Loucy (cell line): ENCODE results near the gene UGT2B7.

Source experiments
- H2AFZ ChIP-seq: fragments of 200-600 bp; sonication (generic); 2 replicates; pipeline ENCODE4 v1.6.0; 2016; ENCODE audit warnings: antibody characterized with exemption, mild to moderate bottlenecking, low read length, moderate library complexity
- H3F3A ChIP-seq: fragments of 200-600 bp; 2 replicates; pipeline ENCODE4 v1.6.0; 2016; ENCODE audit warnings: antibody characterized with exemption, low read depth, mild to moderate bottlenecking
- H3K27me3 ChIP-seq: fragments of 200-600 bp; sonication (generic); 2 replicates; pipeline ENCODE4 v1.6.1; 2014; ENCODE audit warnings: low read length, mild to moderate bottlenecking; ENCODE audit not compliant: insufficient read depth, poor library complexity, severe bottlenecking
- H3K36me3 ChIP-seq: fragments of 200-600 bp; sonication (generic); 2 replicates; pipeline ENCODE4 v1.6.1; 2016; ENCODE audit warnings: low read length; ENCODE audit not compliant: insufficient read depth
- H3K4me1 ChIP-seq: fragments of 200-600 bp; sonication (generic); 2 replicates; pipeline ENCODE4 v1.5.1; 2014; ENCODE audit warnings: low read length, mild to moderate bottlenecking; ENCODE audit not compliant: insufficient read depth, poor library complexity, severe bottlenecking
- H3K4me2 ChIP-seq: fragments of 200-600 bp; sonication (generic); 2 replicates; pipeline ENCODE4 v1.6.0; 2014; ENCODE audit warnings: antibody characterized with exemption, low read length, low read depth, mild to moderate bottlenecking; ENCODE audit not compliant: poor library complexity, severe bottlenecking
- H3K4me3 ChIP-seq: fragments of 200-600 bp; sonication (generic); 2 replicates; pipeline ENCODE4 v1.5.1; 2014; ENCODE audit warnings: low read length, mild to moderate bottlenecking, mixed read lengths; ENCODE audit not compliant: poor library complexity, severe bottlenecking
- H3K79me2 ChIP-seq: fragments of 200-600 bp; sonication (generic); 2 replicates; pipeline ENCODE4 v1.6.1; 2014; ENCODE audit warnings: low read length; ENCODE audit not compliant: insufficient read depth
- H3K9ac ChIP-seq: fragments of 200-600 bp; sonication (generic); 2 replicates; pipeline ENCODE4 v1.6.0; 2014; ENCODE audit warnings: mild to moderate bottlenecking, low read depth, low read length, moderate library complexity; ENCODE audit not compliant: poor library complexity, severe bottlenecking
- H3K9me2 ChIP-seq: fragments of 200-600 bp; sonication (generic); replicated peaks from 2 replicates; pipeline ENCODE4 v1.6.1; 2016; ENCODE audit warnings: low read depth, low read length, mixed read lengths
- H3K9me3 ChIP-seq: fragments of 200-600 bp; sonication (generic); 2 replicates; pipeline ENCODE4 v1.6.1; 2014; ENCODE audit warnings: mild to moderate bottlenecking, antibody characterized with exemption, low read length, low read depth; ENCODE audit not compliant: insufficient read depth
- H4K20me1 ChIP-seq: fragments of 200-600 bp; sonication (generic); 2 replicates; pipeline ENCODE4 v1.6.0; 2014; ENCODE audit warnings: antibody characterized with exemption, low read length, mild to moderate bottlenecking; ENCODE audit not compliant: insufficient read depth, poor library complexity, severe bottlenecking
- CTCF ChIP-seq: fragments of 200-600 bp; sonication (generic); conservative IDR thresholded peaks from 2 replicates; pipeline ENCODE4 v1.5.1; 2014; ENCODE audit warnings: mild to moderate bottlenecking, antibody characterized with exemption, low read length
- EZH2phosphoT487 ChIP-seq: fragments of 200-600 bp; IDR thresholded peaks from 2 replicates; pipeline ENCODE4 v1.6.1; 2018; ENCODE audit warnings: antibody characterized with exemption, mild to moderate bottlenecking, moderate library complexity, borderline replicate concordance

Gene UGT2B7

GRCh38 chr4:69115851-69116213 lies 19.6 kb downstream of the UGT2B7 start:
- no peak overlapping the region for H3K4me2 ChIP-seq
- no peaks in the 10 kb centered on the region for H3K27me3 ChIP-seq
- no peaks in the 10 kb centered on the region for H3K9me2 ChIP-seq
- no peaks in the 10 kb centered on the region for H3K9me3 ChIP-seq
- no peaks in the 10 kb centered on the region for H4K20me1 ChIP-seq
- no peaks in the 10 kb centered on the region for H3K36me3 ChIP-seq
- H3K9ac ChIP-seq, result no peak overlapping the region
- no peak overlapping the region for H2AFZ ChIP-seq
- H3K4me3 ChIP-seq, result no peak overlapping the region
- TF ChIP-seq CTCF (no peak), EZH2phosphoT487 (no peak)
- no peaks in the 10 kb centered on the region for H3F3A ChIP-seq
- no peaks in the 10 kb centered on the region for H3K79me2 ChIP-seq
- H3K4me1 ChIP-seq, result no peaks in the 10 kb centered on the region

- no peaks in the 10 kb centered on the region for H3K27me3 ChIP-seq
- no peak overlapping the region for H3K4me3 ChIP-seq
- TF ChIP-seq CTCF (no peak), EZH2phosphoT487 (no peak)
- no peaks in the 10 kb centered on the region for H4K20me1 ChIP-seq
- H3K36me3 ChIP-seq, result no peaks in the 10 kb centered on the region
- no peaks in the 10 kb centered on the region for H3K79me2 ChIP-seq
- no peak overlapping the region for H3K9ac ChIP-seq
- H3K4me2 ChIP-seq, result no peak overlapping the region
- H2AFZ ChIP-seq, result no peak overlapping the region
- H3F3A ChIP-seq, result no peaks in the 10 kb centered on the region
- no peaks in the 10 kb centered on the region for H3K9me3 ChIP-seq
- no peaks in the 10 kb centered on the region for H3K4me1 ChIP-seq
- H3K9me2 ChIP-seq, result no peaks in the 10 kb centered on the region
These were observed 20.5 kb downstream of the UGT2B7 start for GRCh38 chr4:69116645-69117321.

GRCh38 chr4:69120870-69121269 lies 24.6 kb downstream of the UGT2B7 start:
- Histone ChIP-seq H3K4me3 (no peak overlapping the region), H3K36me3 (no peaks in the 10 kb centered on the region), H2AFZ (no peak overlapping the region), H3K27me3 (no peaks in the 10 kb centered on the region), H4K20me1 (no peaks in the 10 kb centered on the region), H3K4me2 (no peak overlapping the region), H3F3A (no peaks in the 10 kb centered on the region), H3K9me3 (no peaks in the 10 kb centered on the region), H3K79me2 (no peaks in the 10 kb centered on the region), H3K4me1 (no peaks in the 10 kb centered on the region), H3K9me2 (no peaks in the 10 kb centered on the region), H3K9ac (no peak overlapping the region)
- TF ChIP-seq CTCF, result no peak
